ENCODE results near the gene XIRP1. TPM values are rescaled to one million over a fixed set of nuclear protein-coding genes. Genes with fewer than 3 reads are reported as not detected.

Gene XIRP1
- total RNA-seq, 1 experiment from 2014 or later: not detected

GRCh38 chr3:39237027-39237426 is 44.6 kb upstream of the XIRP1 start:
- no peak for DNase-seq (ENCODE audit: low read depth, low spot score)
- intact Hi-C loops (cut with micrococcal nuclease): no loop called here
- peaks cover 26% of the 10 kb centered on the region for H3K27me3 ChIP-seq (ENCODE audit: insufficient read depth, low read length)
- ChIA-PET RAD21 (ENCODE audit: low non-redundant PET in 1 of 2, low total read pairs in 2 of 2, uncharacterized antibody in 2 of 2, unreplicated experiment in 2 of 2) (interaction anchor here in 1 of 2 experiments (0.6 kb wide), 1 partner anchor 111 kb away, joined by 6 read pairs; no protein-coding TSS in a partner anchor), CTCF (no interaction called here), POLR2A (no interaction called here)
- no peak overlapping the region for H3K27ac ChIP-seq (ENCODE audit: low read depth, low read length)
- H3K79me2 ChIP-seq (ENCODE audit: insufficient read depth, low read length): no peaks in the 10 kb centered on the region
- no peaks in the 10 kb centered on the region for H3K36me3 ChIP-seq (ENCODE audit: control insufficient read depth in 1 of 2, insufficient read depth in 2 of 2, low read length in 2 of 2)
- H3K4me2 ChIP-seq (ENCODE audit: low read length): no peak overlapping the region
- no peaks in the 10 kb centered on the region for H3K4me1 ChIP-seq (ENCODE audit: control insufficient read depth in 1 of 2, insufficient read depth in 2 of 2, low read length in 2 of 2)
- no peaks in the 10 kb centered on the region for H3K9me3 ChIP-seq (ENCODE audit: control insufficient read depth in 1 of 2, insufficient read depth in 1 of 2, low read depth in 1 of 2, low read length in 2 of 2)
- no peak overlapping the region for H2AFZ ChIP-seq (ENCODE audit: low read depth, low read length, poor library complexity, severe bottlenecking)
- ATAC-seq: no peak
- no peaks in the 10 kb centered on the region for H4K20me1 ChIP-seq (ENCODE audit: insufficient read depth)
- H3K9me2 ChIP-seq (ENCODE audit: insufficient read depth): no peaks in the 10 kb centered on the region
- H3K9ac ChIP-seq (ENCODE audit: low read length): no peak overlapping the region
- no peak overlapping the region for H3K4me3 ChIP-seq (replicated peaks in 1 of 2; ENCODE audit: low read depth in 1 of 2, low read length in 2 of 2)
- BruUV-seq (replicated peaks): no TSS peak
- TF ChIP-seq YY1 (IDR thresholded peaks at IDR 0.05; ENCODE audit: extremely low read depth, insufficient replicate concordance, low read depth, low read length) (no peak), EZH2phosphoT487 (IDR thresholded peaks at IDR 0.05; ENCODE audit: borderline replicate concordance) (no peak), POLR2AphosphoS5 (IDR thresholded peaks at IDR 0.05; ENCODE audit: low read depth, low read length) (no peak), CBX3 (IDR thresholded peaks at IDR 0.05; ENCODE audit: low read depth) (no peak), FOSL1 (IDR thresholded peaks at IDR 0.05; ENCODE audit: low read depth) (no peak), RAD21 (IDR thresholded peaks at IDR 0.05; ENCODE audit: low read depth) (no peak), ATF3 (IDR thresholded peaks at IDR 0.05) (no peak), EGR1 (IDR thresholded peaks at IDR 0.05; ENCODE audit: low read depth) (no peak)
- TF ChIP-seq, protein P1, sequence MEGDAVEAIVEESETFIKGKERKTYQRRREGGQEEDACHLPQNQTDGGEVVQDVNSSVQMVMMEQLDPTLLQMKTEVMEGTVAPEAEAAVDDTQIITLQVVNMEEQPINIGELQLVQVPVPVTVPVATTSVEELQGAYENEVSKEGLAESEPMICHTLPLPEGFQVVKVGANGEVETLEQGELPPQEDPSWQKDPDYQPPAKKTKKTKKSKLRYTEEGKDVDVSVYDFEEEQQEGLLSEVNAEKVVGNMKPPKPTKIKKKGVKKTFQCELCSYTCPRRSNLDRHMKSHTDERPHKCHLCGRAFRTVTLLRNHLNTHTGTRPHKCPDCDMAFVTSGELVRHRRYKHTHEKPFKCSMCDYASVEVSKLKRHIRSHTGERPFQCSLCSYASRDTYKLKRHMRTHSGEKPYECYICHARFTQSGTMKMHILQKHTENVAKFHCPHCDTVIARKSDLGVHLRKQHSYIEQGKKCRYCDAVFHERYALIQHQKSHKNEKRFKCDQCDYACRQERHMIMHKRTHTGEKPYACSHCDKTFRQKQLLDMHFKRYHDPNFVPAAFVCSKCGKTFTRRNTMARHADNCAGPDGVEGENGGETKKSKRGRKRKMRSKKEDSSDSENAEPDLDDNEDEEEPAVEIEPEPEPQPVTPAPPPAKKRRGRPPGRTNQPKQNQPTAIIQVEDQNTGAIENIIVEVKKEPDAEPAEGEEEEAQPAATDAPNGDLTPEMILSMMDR (IDR thresholded peaks at IDR 0.05 in 2 of 3, conservative IDR thresholded peaks at IDR 0.05 in 1 of 3; ENCODE audit: borderline replicate concordance in 1 of 3, insufficient read depth in 1 of 3, low read depth in 2 of 3, low read length in 2 of 3): no peak

Measured in HCT116 (cell line).